KMS-11 (cell line): ENCODE data around the gene LILRA5.

Experiments
- H2AFZ ChIP-seq: fragments of 200-600 bp; sonication (generic); 2 replicates; pipeline ENCODE4 v1.6.1; 2016; ENCODE audit warnings: antibody characterized with exemption, mixed run types, low read depth
- H3K27ac ChIP-seq: fragments of 200-600 bp; sonication (generic); 2 replicates; pipeline ENCODE4 v1.6.1; 2016; ENCODE audit warnings: mild to moderate bottlenecking, mixed run types
- H3K27me3 ChIP-seq: fragments of 200-600 bp; sonication (generic); 2 replicates; pipeline ENCODE4 v1.6.1; 2017; ENCODE audit warnings: mild to moderate bottlenecking, low read depth, mixed run types, moderate library complexity; ENCODE audit not compliant: insufficient read depth
- H3K36me3 ChIP-seq: fragments of 200-600 bp; sonication (generic); 2 replicates; pipeline ENCODE4 v1.6.1; 2017; ENCODE audit warnings: mild to moderate bottlenecking, mixed run types; ENCODE audit not compliant: insufficient read depth
- H3K4me1 ChIP-seq: fragments of 200-600 bp; sonication (generic); 2 replicates; pipeline ENCODE4 v1.6.1; 2016; ENCODE audit warnings: mild to moderate bottlenecking, low read depth, mixed run types; ENCODE audit not compliant: poor library complexity, severe bottlenecking
- H3K4me2 ChIP-seq: fragments of 200-600 bp; sonication (generic); 2 replicates; pipeline ENCODE4 v1.7.0; 2016; ENCODE audit warnings: mild to moderate bottlenecking, mixed run types
- H3K4me3 ChIP-seq: fragments of 200-600 bp; sonication (generic); IDR thresholded peaks from 2 replicates; pipeline ENCODE4 v1.6.1; 2017; ENCODE audit warnings: low read depth, low read length, mixed read lengths; ENCODE audit not compliant: insufficient read depth
- H3K79me2 ChIP-seq: fragments of 200-600 bp; sonication (generic); 2 replicates; pipeline ENCODE4 v1.6.1; 2016; ENCODE audit warnings: low read depth, mixed run types; ENCODE audit not compliant: insufficient read depth
- H3K9ac ChIP-seq: fragments of 200-600 bp; sonication (generic); 2 replicates; pipeline ENCODE4 v1.6.1; 2016; ENCODE audit warnings: mild to moderate bottlenecking, mixed run types
- H4K20me1 ChIP-seq: fragments of 200-600 bp; sonication (generic); 2 replicates; pipeline ENCODE4 v1.6.1; 2016; ENCODE audit warnings: mild to moderate bottlenecking, mixed run types; ENCODE audit not compliant: insufficient read depth
- CTCF ChIP-seq: fragments of 200-600 bp; sonication (generic); conservative IDR thresholded peaks from 2 replicates; pipeline ENCODE4 v1.6.1; 2017; ENCODE audit warnings: low read depth, mild to moderate bottlenecking, antibody characterized with exemption, low read length, moderate library complexity, mixed read lengths

The LILRA5 gene

GRCh38 chr19:54317965-54318240, 4.9 kb upstream of the LILRA5 start:
- Histone ChIP-seq H3K36me3 (no peaks in the 10 kb centered on the region), H3K4me2 (no peak overlapping the region), H3K9ac (no peak overlapping the region), H3K4me3 (no peak overlapping the region), H3K79me2 (no peaks in the 10 kb centered on the region), H3K4me1 (no peaks in the 10 kb centered on the region), H2AFZ (no peak overlapping the region), H3K27ac (no peak overlapping the region), H3K27me3 (peaks cover 57% of the 10 kb centered on the region), H4K20me1 (no peaks in the 10 kb centered on the region)
- no peak for TF ChIP-seq CTCF

GRCh38 chr19:54317108-54317964, 4.4 kb upstream of the LILRA5 start:
- no peak overlapping the region for H3K9ac ChIP-seq
- H3K79me2 ChIP-seq = no peaks in the 10 kb centered on the region
- no peak overlapping the region for H3K27ac ChIP-seq
- no peak overlapping the region for H3K4me2 ChIP-seq
- no peak overlapping the region for H2AFZ ChIP-seq
- H3K4me1 ChIP-seq = no peaks in the 10 kb centered on the region
- no peak for TF ChIP-seq CTCF
- no peaks in the 10 kb centered on the region for H3K36me3 ChIP-seq
- peaks cover 62% of the 10 kb centered on the region for H3K27me3 ChIP-seq
- H3K4me3 ChIP-seq = no peak overlapping the region
- H4K20me1 ChIP-seq = no peaks in the 10 kb centered on the region

- no peak for TF ChIP-seq CTCF
- Histone ChIP-seq H3K79me2 (no peaks in the 10 kb centered on the region), H3K4me3 (no peak overlapping the region), H3K27me3 (peaks cover 62% of the 10 kb centered on the region), H3K36me3 (no peaks in the 10 kb centered on the region), H4K20me1 (no peaks in the 10 kb centered on the region), H3K9ac (no peak overlapping the region), H2AFZ (no peak overlapping the region), H3K4me1 (no peaks in the 10 kb centered on the region), H3K27ac (no peak overlapping the region), H3K4me2 (no peak overlapping the region)
Measured at GRCh38 chr19:54316746-54317107, 3.8 kb upstream of the LILRA5 start.

GRCh38 chr19:54315956-54316355, 3.0 kb upstream of the LILRA5 start:
- Histone ChIP-seq H3K4me2 (no peak overlapping the region), H3K4me3 (no peak overlapping the region), H4K20me1 (no peaks in the 10 kb centered on the region), H3K27ac (no peak overlapping the region), H3K36me3 (no peaks in the 10 kb centered on the region), H3K79me2 (no peaks in the 10 kb centered on the region), H3K9ac (no peak overlapping the region), H3K27me3 (peaks cover 64% of the 10 kb centered on the region), H3K4me1 (no peaks in the 10 kb centered on the region), H2AFZ (no peak overlapping the region)
- TF ChIP-seq CTCF = no peak
